ENCODE results near the gene VPS26C. TPM values are rescaled to one million over a fixed set of nuclear protein-coding genes. Genes with fewer than 3 reads are reported as not detected.

VPS26C gene
- polyA plus RNA-seq, 3 donors = 38.3 to 42.1 (median 40.7) TPM

Other genes starting within 250 kb of the VPS26C start
- gene PIGP, start 194.3 kb downstream of the VPS26C start, polyA plus RNA-seq (ENCODE audit: insufficient read length in 3 of 3) = 10 to 100 TPM; 34.2 to 41.5 (median 34.4) TPM
- gene TTC3, start 194.1 kb downstream of the VPS26C start, polyA plus RNA-seq (ENCODE audit: insufficient read length in 3 of 3) = 100 to 1,000 TPM; 158 to 201 (median 173) TPM
- 10 to 100 TPM; 69.3 to 74.6 (median 69.8) TPM for gene DYRK1A, start 99.4 kb upstream of the VPS26C start, polyA plus RNA-seq (ENCODE audit: insufficient read length in 3 of 3)